HFFc6 (cell line): ENCODE data around the gene UBTD2. TPM values are rescaled to one million over a fixed set of nuclear protein-coding genes. Genes with fewer than 3 reads are reported as not detected.

Source experiments
- DNase-seq: peaks from one replicate; pipeline ENCODE4 v3.0.0-alpha.2; 2018
- H3K27ac Mint-ChIP-seq: 2 replicates; pipeline ENCODE4 v1.8.0; 2020; ENCODE audit warnings: mild to moderate bottlenecking, mixed read lengths
- H3K27me3 Mint-ChIP-seq: 2 replicates; pipeline ENCODE4 v1.8.0; 2021; ENCODE audit warnings: mild to moderate bottlenecking, moderate library complexity, mixed read lengths; ENCODE audit not compliant: insufficient read depth
- H3K36me3 Mint-ChIP-seq: 2 replicates; pipeline ENCODE4 v1.8.0; 2021; ENCODE audit warnings: low read depth, mixed read lengths
- H3K4me1 Mint-ChIP-seq: 2 replicates; pipeline ENCODE4 v1.8.0; 2020; ENCODE audit warnings: low read depth, mixed read lengths
- H3K4me3 Mint-ChIP-seq: 2 replicates; pipeline ENCODE4 v1.8.0; 2020; ENCODE audit warnings: mild to moderate bottlenecking, moderate library complexity, mixed read lengths
- H3K9me3 Mint-ChIP-seq: 2 replicates; pipeline ENCODE4 v1.8.0; 2020; ENCODE audit warnings: mild to moderate bottlenecking, mixed read lengths
- total RNA-seq, 6 experiments: library from RNA; stranded (reverse); fragmentation: NEBNext Ultra II Directional; extraction: Animal tissue kit (Norgen Biotek cat#: 25700); gene quantifications; 2 replicates in 1 of 6; 3 replicates in 5 of 6; pipeline ENCODE4 v1.2.3, GENCODE V29; 2021
- TF ChIP-seq, protein P1 (sequence below): fragments of 200-600 bp; sonication (generic); IDR thresholded peaks from 2 replicates; pipeline ENCODE4 v1.5.0; 2021; ENCODE audit warnings: antibody characterized with exemption, mild to moderate bottlenecking

The UBTD2 gene
- total RNA-seq, 6 experiments from 2014 or later: 15.2 to 19.5 (median 17.7) TPM

DNA sequence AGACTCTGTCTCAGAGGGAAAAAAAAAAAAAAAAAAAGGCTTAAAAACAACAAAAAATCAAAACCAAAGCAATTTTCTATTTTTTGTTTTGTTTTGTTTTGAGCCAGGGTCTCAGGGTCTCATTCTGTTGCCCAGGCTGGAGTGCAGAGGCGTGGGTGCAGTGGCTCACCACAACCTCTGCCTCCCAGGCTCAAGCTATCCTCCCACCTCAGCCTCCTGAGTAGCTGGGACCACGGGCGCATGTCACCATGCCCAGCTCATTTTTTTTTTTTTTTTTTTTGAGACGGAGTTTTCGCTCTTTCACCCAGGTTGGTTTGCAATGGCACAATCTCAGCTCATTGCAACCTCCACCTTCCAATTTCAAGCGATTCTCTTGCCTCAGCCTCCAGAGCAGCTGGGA lies 101.3 kb downstream of the UBTD2 start:
- TF ChIP-seq, protein P1, sequence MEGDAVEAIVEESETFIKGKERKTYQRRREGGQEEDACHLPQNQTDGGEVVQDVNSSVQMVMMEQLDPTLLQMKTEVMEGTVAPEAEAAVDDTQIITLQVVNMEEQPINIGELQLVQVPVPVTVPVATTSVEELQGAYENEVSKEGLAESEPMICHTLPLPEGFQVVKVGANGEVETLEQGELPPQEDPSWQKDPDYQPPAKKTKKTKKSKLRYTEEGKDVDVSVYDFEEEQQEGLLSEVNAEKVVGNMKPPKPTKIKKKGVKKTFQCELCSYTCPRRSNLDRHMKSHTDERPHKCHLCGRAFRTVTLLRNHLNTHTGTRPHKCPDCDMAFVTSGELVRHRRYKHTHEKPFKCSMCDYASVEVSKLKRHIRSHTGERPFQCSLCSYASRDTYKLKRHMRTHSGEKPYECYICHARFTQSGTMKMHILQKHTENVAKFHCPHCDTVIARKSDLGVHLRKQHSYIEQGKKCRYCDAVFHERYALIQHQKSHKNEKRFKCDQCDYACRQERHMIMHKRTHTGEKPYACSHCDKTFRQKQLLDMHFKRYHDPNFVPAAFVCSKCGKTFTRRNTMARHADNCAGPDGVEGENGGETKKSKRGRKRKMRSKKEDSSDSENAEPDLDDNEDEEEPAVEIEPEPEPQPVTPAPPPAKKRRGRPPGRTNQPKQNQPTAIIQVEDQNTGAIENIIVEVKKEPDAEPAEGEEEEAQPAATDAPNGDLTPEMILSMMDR: no peak
- no peak for DNase-seq
- H3K4me1 Mint-ChIP-seq: peaks cover 47% of the 10 kb centered on the region
- H3K4me3 Mint-ChIP-seq: no peak overlapping the region
- peaks cover 22% of the 10 kb centered on the region; the same call in 1 of the 2 replicates for H3K36me3 Mint-ChIP-seq
- H3K9me3 Mint-ChIP-seq: no peaks in the 10 kb centered on the region
- H3K27me3 Mint-ChIP-seq: peaks cover 2% of the 10 kb centered on the region; the same call in 1 of the 2 replicates
- no peak overlapping the region for H3K27ac Mint-ChIP-seq

DNA sequence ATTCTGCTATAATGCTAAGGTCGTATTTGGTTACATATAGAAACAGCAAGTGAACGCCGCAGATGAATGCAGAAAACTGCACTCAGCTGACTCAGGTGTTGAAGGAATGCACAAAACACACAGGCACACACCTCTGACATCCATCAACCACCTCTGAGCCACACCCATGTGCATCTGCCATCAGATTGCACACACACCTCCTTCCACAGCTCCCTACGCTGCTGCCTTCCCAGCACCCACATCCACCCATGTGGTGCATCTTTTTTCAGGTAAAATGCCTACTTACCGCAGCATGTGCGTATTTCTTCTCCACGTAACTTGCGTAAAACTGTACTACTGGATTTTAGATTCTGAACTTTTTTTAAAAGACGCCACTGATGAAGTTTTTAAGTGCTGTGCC lies 102.6 kb downstream of the UBTD2 start:
- H3K9me3 Mint-ChIP-seq: no peaks in the 10 kb centered on the region
- TF ChIP-seq, protein P1: no peak
- H3K4me3 Mint-ChIP-seq: no peak overlapping the region
- no peak overlapping the region for H3K27ac Mint-ChIP-seq
- no peak for DNase-seq
- peaks cover 46% of the 10 kb centered on the region for H3K4me1 Mint-ChIP-seq
- peaks cover 25% of the 10 kb centered on the region for H3K36me3 Mint-ChIP-seq
- H3K27me3 Mint-ChIP-seq: peaks cover 2% of the 10 kb centered on the region; the same call in 1 of the 2 replicates

DNA sequence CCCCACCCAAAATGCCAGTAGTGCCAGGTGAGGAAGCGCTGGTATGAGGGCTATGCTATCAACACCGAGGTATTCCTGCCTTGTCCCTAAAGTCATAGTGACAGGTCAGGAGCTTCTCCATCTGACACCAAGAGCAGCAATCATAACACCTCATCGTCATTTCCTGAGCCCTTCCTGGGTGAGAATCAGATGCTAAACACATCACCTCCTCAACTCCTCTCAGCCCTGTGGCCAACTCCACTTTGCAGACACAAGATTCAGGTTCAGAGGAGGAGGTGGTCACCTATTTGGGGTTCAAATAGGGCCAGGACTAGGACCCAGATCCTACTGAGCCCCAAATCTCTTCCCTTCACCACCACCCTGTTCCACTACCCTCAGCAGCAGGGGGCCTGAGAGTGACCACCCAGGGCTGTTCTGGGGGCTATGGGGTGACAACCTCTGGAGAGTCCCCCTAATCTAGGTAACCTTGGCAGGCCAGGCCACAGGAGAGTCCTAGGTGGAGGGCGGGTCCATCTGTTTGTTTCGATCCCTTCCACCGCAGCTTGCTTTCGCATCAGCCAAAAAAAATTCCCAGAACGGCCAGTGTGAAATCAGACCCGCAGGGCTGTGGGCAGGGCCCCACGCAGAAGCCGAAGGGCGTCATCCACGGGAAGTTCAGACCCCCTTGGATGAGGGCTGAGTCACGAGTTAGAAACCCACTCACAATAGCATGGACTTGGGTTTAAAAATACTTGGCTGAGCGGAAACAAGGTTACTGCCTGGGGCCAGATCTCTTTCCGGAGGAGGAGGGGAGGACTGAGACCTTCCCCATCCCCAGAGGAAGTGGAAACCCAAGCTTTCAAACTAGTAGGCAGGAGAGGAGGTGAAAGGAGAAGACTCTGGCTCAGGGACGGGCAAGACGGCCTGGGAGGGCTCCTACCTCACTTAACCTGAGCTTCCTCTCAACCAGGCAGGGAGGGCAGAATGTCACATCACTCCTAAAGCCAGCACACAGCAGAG lies 104.3 kb downstream of the UBTD2 start:
- Mint-ChIP-seq H3K4me1 (peaks cover 49% of the 10 kb centered on the region), H3K4me3 (peak overlapping the region; percentile 71), H3K27ac (peak overlapping the region; percentile 90), H3K36me3 (peaks cover 18% of the 10 kb centered on the region), H3K9me3 (no peaks in the 10 kb centered on the region), H3K27me3 (no peaks in the 10 kb centered on the region)
- TF ChIP-seq, protein P1: no peak
- DNase-seq: peak; percentile 18

DNA sequence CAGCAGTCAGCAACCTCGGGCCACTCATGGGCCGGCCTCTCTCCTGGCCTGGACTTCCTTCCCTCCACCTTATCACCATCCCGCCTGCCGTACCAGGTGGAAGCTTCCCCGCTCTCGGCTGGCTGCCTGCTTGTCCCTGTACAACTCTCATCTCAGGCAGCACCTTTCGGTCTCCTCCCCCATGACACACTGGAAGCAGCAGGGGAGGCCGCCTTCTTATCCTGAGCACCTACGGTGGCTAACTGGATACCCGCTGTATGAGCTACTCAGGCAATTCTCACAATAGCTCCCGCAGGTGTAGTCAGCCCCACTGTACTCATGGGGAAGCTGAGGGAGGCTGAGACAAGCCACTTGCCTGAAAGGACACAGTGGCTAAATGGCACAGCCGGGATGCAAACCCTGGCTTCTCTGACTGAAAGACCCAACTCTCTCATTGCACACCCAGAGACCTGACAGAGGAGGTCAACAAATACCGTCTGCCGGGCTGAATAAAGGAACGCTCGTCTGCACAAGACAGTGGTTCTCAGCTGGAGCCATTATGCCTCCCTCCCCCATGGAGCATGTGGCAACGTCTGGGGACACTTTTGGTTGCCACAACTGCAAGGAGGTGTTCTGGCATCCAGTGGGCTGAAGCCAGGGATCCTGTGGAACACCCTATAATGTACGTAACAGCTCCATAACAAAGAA lies 105.1 kb downstream of the UBTD2 start:
- no peak for DNase-seq
- TF ChIP-seq, protein P1: no peak
- Mint-ChIP-seq H3K4me1 (peaks cover 57% of the 10 kb centered on the region), H3K27me3 (no peaks in the 10 kb centered on the region), H3K4me3 (no peak overlapping the region), H3K36me3 (peaks cover 18% of the 10 kb centered on the region), H3K27ac (peak overlapping the region; percentile 90), H3K9me3 (no peaks in the 10 kb centered on the region)

DNA sequence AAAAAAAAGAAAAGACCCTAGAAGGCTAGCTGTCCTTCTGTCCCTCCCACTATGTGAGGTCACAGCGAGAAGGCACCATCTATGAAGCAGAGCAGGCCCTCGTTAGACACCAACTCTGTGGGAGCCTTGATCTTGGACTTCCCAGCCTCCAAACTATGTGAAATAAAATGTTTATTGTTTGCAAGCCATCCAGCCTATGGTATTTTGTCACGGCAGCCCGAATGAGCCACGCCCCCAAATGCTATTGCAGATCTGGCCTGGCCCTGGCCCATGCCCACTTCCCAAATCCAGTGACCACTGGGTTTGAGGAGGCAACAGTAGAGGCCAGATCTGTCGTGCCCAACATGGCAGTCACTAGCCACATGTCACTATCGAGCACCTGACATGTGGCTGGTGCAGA lies 106.4 kb downstream of the UBTD2 start:
- Mint-ChIP-seq H3K36me3 (peaks cover 14% of the 10 kb centered on the region), H3K9me3 (no peaks in the 10 kb centered on the region), H3K27ac (no peak overlapping the region), H3K4me1 (peaks cover 70% of the 10 kb centered on the region), H3K27me3 (no peaks in the 10 kb centered on the region; the same call in 1 of the 2 replicates), H3K4me3 (no peak overlapping the region)
- TF ChIP-seq, protein P1: no peak
- DNase-seq: no peak
